ENCODE data around the gene HSP90AB1. TPM values are rescaled to one million over a fixed set of nuclear protein-coding genes. Genes with fewer than 3 reads are reported as not detected.
A peak's percentile ranks its signal among the peaks of the same experiment; 100 is the strongest.

HSP90AB1 gene
- total and polyA plus RNA-seq, 2 donors: 252 to 772 TPM

GRCh38 chr6:44256775-44257024 lies 9.8 kb downstream of the HSP90AB1 start:
- H3K27ac ChIP-seq (ENCODE audit: low read depth in 1 of 2, low read length in 1 of 2): peak overlapping the region; percentile 59 to 87
- no peaks in the 10 kb centered on the region for H3K27me3 ChIP-seq (ENCODE audit: control insufficient read depth in 2 of 2, insufficient read depth in 1 of 2, low read length in 1 of 2)
- no peaks in the 10 kb centered on the region for H3K9me3 ChIP-seq (ENCODE audit: control insufficient read depth in 2 of 2, insufficient read depth in 1 of 2, low read length in 1 of 2)
- no peak for DNase-seq (ENCODE audit: low read depth in 6 of 9, low spot score in 9 of 9)
- H3K4me3 ChIP-seq (ENCODE audit: low read length in 2 of 2): peak overlapping the region; percentile 77 to 78
- WGBS: 1% methylated on average over 12 of the region's 12 CpGs
- peaks cover 46 to 67% of the 10 kb centered on the region in 2 donors for H3K36me3 ChIP-seq (ENCODE audit: control insufficient read depth in 2 of 2, insufficient read depth in 2 of 2, low read length in 1 of 2)
- H3K4me1 ChIP-seq (ENCODE audit: control insufficient read depth in 2 of 2, insufficient read depth in 2 of 2, low read length in 2 of 2): peaks cover 7 to 30% of the 10 kb centered on the region in 2 donors

- Histone ChIP-seq H3K4me3 (ENCODE audit: low read length in 2 of 2) (peak within 1 kb of the TSS; percentile 77 to 78), H3K36me3 (ENCODE audit: control insufficient read depth in 2 of 2, insufficient read depth in 2 of 2, low read length in 1 of 2) (peaks cover 42 to 64% of the 10 kb centered on the region in 2 donors), H3K27me3 (ENCODE audit: control insufficient read depth in 2 of 2, insufficient read depth in 1 of 2, low read length in 1 of 2) (no peaks in the 10 kb centered on the region), H3K27ac (ENCODE audit: low read depth in 1 of 2, low read length in 1 of 2) (peak within 1 kb of the TSS; percentile 59 to 87), H3K4me1 (ENCODE audit: control insufficient read depth in 2 of 2, insufficient read depth in 2 of 2, low read length in 2 of 2) (peaks cover 7 to 30% of the 10 kb centered on the region in 2 donors), H3K9me3 (ENCODE audit: control insufficient read depth in 2 of 2, insufficient read depth in 1 of 2, low read length in 1 of 2) (no peaks in the 10 kb centered on the region)
- WGBS: 1% methylated on average over 80 of the region's 80 CpGs
- DNase-seq (ENCODE audit: low read depth in 6 of 9, low spot score in 9 of 9): peak in 4 of 9 donors; percentile 61 to 85 (median 74)
These were observed 10.3 kb downstream of the HSP90AB1 start, which contains the start of gene SLC35B2 for GRCh38 chr6:44257025-44257752. TSS of gene SLC35B2 (minus strand) at chr6:44257528. CDS start at chr6:44257410, 118 bp downstream.

- H3K4me3 ChIP-seq (ENCODE audit: low read length in 2 of 2): peak overlapping the region in 1 of 2 donors; percentile 77
- peaks cover 9 to 35% of the 10 kb centered on the region in 2 donors for H3K4me1 ChIP-seq (ENCODE audit: control insufficient read depth in 2 of 2, insufficient read depth in 2 of 2, low read length in 2 of 2)
- H3K9me3 ChIP-seq (ENCODE audit: control insufficient read depth in 2 of 2, insufficient read depth in 1 of 2, low read length in 1 of 2): no peaks in the 10 kb centered on the region
- WGBS: 67% methylated on average over 15 of the region's 15 CpGs
- no peak for DNase-seq (ENCODE audit: low read depth in 6 of 9, low spot score in 9 of 9)
- H3K27me3 ChIP-seq (ENCODE audit: control insufficient read depth in 2 of 2, insufficient read depth in 1 of 2, low read length in 1 of 2): no peaks in the 10 kb centered on the region
- H3K36me3 ChIP-seq (ENCODE audit: control insufficient read depth in 2 of 2, insufficient read depth in 2 of 2, low read length in 1 of 2): peaks cover 38 to 60% of the 10 kb centered on the region in 2 donors
- peak overlapping the region; percentile 33 to 55 for H3K27ac ChIP-seq (ENCODE audit: low read depth in 1 of 2, low read length in 1 of 2)
These were observed 10.9 kb downstream of the HSP90AB1 start for GRCh38 chr6:44257753-44258324.

GRCh38 chr6:44258325-44258863 lies 11.5 kb downstream of the HSP90AB1 start:
- no peaks in the 10 kb centered on the region for H3K9me3 ChIP-seq (ENCODE audit: control insufficient read depth in 2 of 2, insufficient read depth in 1 of 2, low read length in 1 of 2)
- H3K4me3 ChIP-seq (ENCODE audit: low read length in 2 of 2): no peak overlapping the region
- H3K27me3 ChIP-seq (ENCODE audit: control insufficient read depth in 2 of 2, insufficient read depth in 1 of 2, low read length in 1 of 2): no peaks in the 10 kb centered on the region
- H3K4me1 ChIP-seq (ENCODE audit: control insufficient read depth in 2 of 2, insufficient read depth in 2 of 2, low read length in 2 of 2): peaks cover 10 to 40% of the 10 kb centered on the region in 2 donors
- 94% methylated on average over 9 of the region's 9 CpGs for WGBS
- H3K36me3 ChIP-seq (ENCODE audit: control insufficient read depth in 2 of 2, insufficient read depth in 2 of 2, low read length in 1 of 2): peaks cover 33 to 54% of the 10 kb centered on the region in 2 donors
- peak overlapping the region in 1 of 2 donors; percentile 4 for H3K27ac ChIP-seq (ENCODE audit: low read depth in 1 of 2, low read length in 1 of 2)
- DNase-seq (ENCODE audit: low read depth in 6 of 9, low spot score in 9 of 9): no peak

GRCh38 chr6:44258921-44259320 lies 12.0 kb downstream of the HSP90AB1 start:
- H3K9me3 ChIP-seq (ENCODE audit: control insufficient read depth in 2 of 2, insufficient read depth in 1 of 2, low read length in 1 of 2): no peaks in the 10 kb centered on the region
- H3K4me3 ChIP-seq (ENCODE audit: low read length in 2 of 2): no peak overlapping the region
- H3K27ac ChIP-seq (ENCODE audit: low read depth in 1 of 2, low read length in 1 of 2): no peak overlapping the region
- 96% methylated on average over 3 of the region's 3 CpGs for WGBS
- H3K4me1 ChIP-seq (ENCODE audit: control insufficient read depth in 2 of 2, insufficient read depth in 2 of 2, low read length in 2 of 2): peaks cover 15 to 46% of the 10 kb centered on the region in 2 donors
- no peaks in the 10 kb centered on the region for H3K27me3 ChIP-seq (ENCODE audit: control insufficient read depth in 2 of 2, insufficient read depth in 1 of 2, low read length in 1 of 2)
- peaks cover 28 to 49% of the 10 kb centered on the region in 2 donors for H3K36me3 ChIP-seq (ENCODE audit: control insufficient read depth in 2 of 2, insufficient read depth in 2 of 2, low read length in 1 of 2)
- DNase-seq (ENCODE audit: low read depth in 6 of 9, low spot score in 9 of 9): no peak

- DNase-seq (ENCODE audit: low read depth in 6 of 9, low spot score in 9 of 9): no peak
- H3K27ac ChIP-seq (ENCODE audit: low read depth in 1 of 2, low read length in 1 of 2): no peak overlapping the region
- no peaks in the 10 kb centered on the region for H3K27me3 ChIP-seq (ENCODE audit: control insufficient read depth in 2 of 2, insufficient read depth in 1 of 2, low read length in 1 of 2)
- H3K4me3 ChIP-seq (ENCODE audit: low read length in 2 of 2): no peak overlapping the region
- peaks cover 25 to 49% of the 10 kb centered on the region in 2 donors for H3K4me1 ChIP-seq (ENCODE audit: control insufficient read depth in 2 of 2, insufficient read depth in 2 of 2, low read length in 2 of 2)
- peaks cover 17 to 38% of the 10 kb centered on the region in 2 donors for H3K36me3 ChIP-seq (ENCODE audit: control insufficient read depth in 2 of 2, insufficient read depth in 2 of 2, low read length in 1 of 2)
- 96% methylated on average over 8 of the region's 8 CpGs for WGBS
- H3K9me3 ChIP-seq (ENCODE audit: control insufficient read depth in 2 of 2, insufficient read depth in 1 of 2, low read length in 1 of 2): peaks cover 0 to 2% of the 10 kb centered on the region in 2 donors
These were observed 13.1 kb downstream of the HSP90AB1 start for GRCh38 chr6:44260011-44260410.

- WGBS: 98% methylated on average over 6 of the region's 6 CpGs
- Histone ChIP-seq H3K4me1 (ENCODE audit: control insufficient read depth in 2 of 2, insufficient read depth in 2 of 2, low read length in 2 of 2) (peaks cover 25 to 46% of the 10 kb centered on the region in 2 donors), H3K27me3 (ENCODE audit: control insufficient read depth in 2 of 2, insufficient read depth in 1 of 2, low read length in 1 of 2) (no peaks in the 10 kb centered on the region), H3K4me3 (ENCODE audit: low read length in 2 of 2) (no peak overlapping the region), H3K27ac (ENCODE audit: low read depth in 1 of 2, low read length in 1 of 2) (no peak overlapping the region), H3K36me3 (ENCODE audit: control insufficient read depth in 2 of 2, insufficient read depth in 2 of 2, low read length in 1 of 2) (peaks cover 13 to 33% of the 10 kb centered on the region in 2 donors), H3K9me3 (ENCODE audit: control insufficient read depth in 2 of 2, insufficient read depth in 1 of 2, low read length in 1 of 2) (peaks cover 0 to 3% of the 10 kb centered on the region in 2 donors)
- no peak for DNase-seq (ENCODE audit: low read depth in 6 of 9, low spot score in 9 of 9)
These were observed 13.8 kb downstream of the HSP90AB1 start for GRCh38 chr6:44260451-44261297.

- H3K27ac ChIP-seq (ENCODE audit: low read depth in 1 of 2, low read length in 1 of 2): no peak overlapping the region
- peaks cover 13 to 33% of the 10 kb centered on the region in 2 donors for H3K36me3 ChIP-seq (ENCODE audit: control insufficient read depth in 2 of 2, insufficient read depth in 2 of 2, low read length in 1 of 2)
- no peak overlapping the region for H3K4me3 ChIP-seq (ENCODE audit: low read length in 2 of 2)
- WGBS: 96% methylated on average over 8 of the region's 8 CpGs
- peaks cover under 1% of the 10 kb centered on the region in 2 donors for H3K27me3 ChIP-seq (ENCODE audit: control insufficient read depth in 2 of 2, insufficient read depth in 1 of 2, low read length in 1 of 2)
- no peak for DNase-seq (ENCODE audit: low read depth in 6 of 9, low spot score in 9 of 9)
- peaks cover 22 to 41% of the 10 kb centered on the region in 2 donors for H3K4me1 ChIP-seq (ENCODE audit: control insufficient read depth in 2 of 2, insufficient read depth in 2 of 2, low read length in 2 of 2)
- H3K9me3 ChIP-seq (ENCODE audit: control insufficient read depth in 2 of 2, insufficient read depth in 1 of 2, low read length in 1 of 2): peaks cover 0 to 3% of the 10 kb centered on the region in 2 donors
These were observed 14.7 kb downstream of the HSP90AB1 start for GRCh38 chr6:44261581-44261980.
